Tibial nerve (tissue), 4 donors: ENCODE measurements around the gene RIMKLB.

Experiments
- EP300 ChIP-seq, 2 donors: sonication (generic); formaldehyde crosslinking; IDR thresholded peaks; one replicate each; pipeline ENCODE4 v1.6.1; 2017; ENCODE audit warnings: antibody characterized with exemption in 2 of 2, mild to moderate bottlenecking in 1 of 2
- TF ChIP-seq, protein P1 (sequence below), 5 experiments: fragments of 200-600 bp in 3 of 5; fragments of 450-650 bp in 2 of 5; sonication (generic) in 3 of 5; IDR thresholded peaks; one replicate each; pipeline ENCODE4 v1.5.1; 2016 to 2019; ENCODE audit warnings: antibody characterized with exemption in 5 of 5, mild to moderate bottlenecking in 3 of 5, moderate library complexity in 2 of 5

- TF ChIP-seq, protein P1, sequence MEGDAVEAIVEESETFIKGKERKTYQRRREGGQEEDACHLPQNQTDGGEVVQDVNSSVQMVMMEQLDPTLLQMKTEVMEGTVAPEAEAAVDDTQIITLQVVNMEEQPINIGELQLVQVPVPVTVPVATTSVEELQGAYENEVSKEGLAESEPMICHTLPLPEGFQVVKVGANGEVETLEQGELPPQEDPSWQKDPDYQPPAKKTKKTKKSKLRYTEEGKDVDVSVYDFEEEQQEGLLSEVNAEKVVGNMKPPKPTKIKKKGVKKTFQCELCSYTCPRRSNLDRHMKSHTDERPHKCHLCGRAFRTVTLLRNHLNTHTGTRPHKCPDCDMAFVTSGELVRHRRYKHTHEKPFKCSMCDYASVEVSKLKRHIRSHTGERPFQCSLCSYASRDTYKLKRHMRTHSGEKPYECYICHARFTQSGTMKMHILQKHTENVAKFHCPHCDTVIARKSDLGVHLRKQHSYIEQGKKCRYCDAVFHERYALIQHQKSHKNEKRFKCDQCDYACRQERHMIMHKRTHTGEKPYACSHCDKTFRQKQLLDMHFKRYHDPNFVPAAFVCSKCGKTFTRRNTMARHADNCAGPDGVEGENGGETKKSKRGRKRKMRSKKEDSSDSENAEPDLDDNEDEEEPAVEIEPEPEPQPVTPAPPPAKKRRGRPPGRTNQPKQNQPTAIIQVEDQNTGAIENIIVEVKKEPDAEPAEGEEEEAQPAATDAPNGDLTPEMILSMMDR (IDR thresholded peaks at IDR 0.05), result no peak
- TF ChIP-seq EP300 (IDR thresholded peaks at IDR 0.05), result no peak
Observed at GRCh38 chr12:8819666-8819980, 121.8 kb downstream of the RIMKLB start.
